Lung (tissue), 12 donors: ENCODE results near the gene MAGI2. TPM values are rescaled to one million over a fixed set of nuclear protein-coding genes. Genes with fewer than 3 reads are reported as not detected.
A peak's percentile ranks its signal among the peaks of the same experiment; 100 is the strongest.

Experiments used
- ATAC-seq: fragments of 200-7000 bp; cut with Tn5 transposase; one replicate; pipeline ENCODE4 v1.9.1; 2020; ENCODE audit warnings: moderate number of reproducible peaks; ENCODE audit not compliant: insufficient read depth, low FRiP score
- DNase-seq, 3 donors: peaks; one replicate each; pipeline ENCODE4 v3.0.0-alpha.2; 2013 to 2017
- H3K27ac ChIP-seq, 2 donors: one replicate each; pipeline ENCODE4 v1.5.1; 2013; ENCODE audit warnings: mild to moderate bottlenecking in 2 of 2, moderate library complexity in 2 of 2, control low read depth in 1 of 2, inconsistent platforms in 1 of 2, low read depth in 1 of 2, low read length in 1 of 2
- H3K27me3 ChIP-seq, 3 donors: one replicate each; pipeline ENCODE4 v1.5.1; 2013; ENCODE audit warnings: low read length in 2 of 3; ENCODE audit not compliant: control insufficient read depth in 3 of 3, insufficient read depth in 3 of 3
- H3K36me3 ChIP-seq, 4 donors: one replicate each; pipeline ENCODE4 v1.5.1; 2013; ENCODE audit warnings: low read length in 4 of 4, mild to moderate bottlenecking in 1 of 4, moderate library complexity in 1 of 4; ENCODE audit not compliant: control insufficient read depth in 4 of 4, insufficient read depth in 4 of 4
- H3K4me1 ChIP-seq, 5 donors: one replicate each; pipeline ENCODE4 v1.5.1; 2013; ENCODE audit warnings: low read length in 5 of 5, mild to moderate bottlenecking in 2 of 5, moderate library complexity in 1 of 5; ENCODE audit not compliant: control insufficient read depth in 5 of 5, insufficient read depth in 5 of 5
- H3K4me3 ChIP-seq: one replicate; pipeline ENCODE4 v1.5.1; 2013; ENCODE audit warnings: mild to moderate bottlenecking, control low read depth, moderate library complexity
- H3K9ac ChIP-seq, 2 donors: one replicate each; pipeline ENCODE4 v1.5.1; 2013; ENCODE audit warnings: low read length in 2 of 2, control low read depth in 1 of 2; ENCODE audit not compliant: insufficient read depth in 1 of 2
- H3K9me3 ChIP-seq, 4 donors: one replicate each; pipeline ENCODE4 v1.5.1; 2013; ENCODE audit warnings: low read length in 3 of 4, mild to moderate bottlenecking in 1 of 4, moderate library complexity in 1 of 4; ENCODE audit not compliant: control insufficient read depth in 4 of 4, insufficient read depth in 3 of 4
- WGBS, 2 donors: extraction: QIAGEN DNeasy Blood & Tissue Kit; methylation state at CpG; one replicate each; pipeline ENCODE4 v1.1.7; 2013; 5-methylcytosine and 5-hydroxymethylcytosine counted together
- polyA plus RNA-seq, 2 donors: library from polyadenylated mRNA; stranded (reverse); fragments of 200-250 nt; gene quantifications; one replicate each; pipeline ENCODE4 v1.2.1, GENCODE V29; 2013
- total RNA-seq, 2 donors: library from RNA; depleted of rRNA in 1 of 2; stranded (reverse); fragments of >200 nt in 1 of 2; gene quantifications; one replicate each; pipeline ENCODE4 v1.2.1, GENCODE V29; 2014 to 2021
- TF ChIP-seq, protein P1 (sequence below): IDR thresholded peaks from 2 replicates; pipeline ENCODE4 v1.5.1; 2012; ENCODE audit warnings: mild to moderate bottlenecking; ENCODE audit errors: control extremely low read depth, extremely low read depth
- donor health status: control.
- donor health status: control.
- donor health status: Bipolar disorder and iron deficiency.
- donor health status: healthy.
- donor health status: DM: yes; HTN: yes; CAD: no.

MAGI2 gene
- total and polyA plus RNA-seq, 4 donors = 0.94 to 18.0 (median 5.3) TPM

- Histone ChIP-seq H3K27ac (no peak overlapping the region), H3K4me1 (peaks cover 0 to 6% (median 0%) of the 10 kb centered on the region in 5 donors), H3K4me3 (no peak overlapping the region), H3K27me3 (no peaks in the 10 kb centered on the region), H3K9me3 (no peaks in the 10 kb centered on the region), H3K9ac (no peak overlapping the region), H3K36me3 (no peaks in the 10 kb centered on the region)
- ATAC-seq = peak; percentile 17
- WGBS, 2 donors = 84 to 88% methylated on average over 3 of the region's 3 CpGs
- DNase-seq = no peak
- TF ChIP-seq, protein P1, sequence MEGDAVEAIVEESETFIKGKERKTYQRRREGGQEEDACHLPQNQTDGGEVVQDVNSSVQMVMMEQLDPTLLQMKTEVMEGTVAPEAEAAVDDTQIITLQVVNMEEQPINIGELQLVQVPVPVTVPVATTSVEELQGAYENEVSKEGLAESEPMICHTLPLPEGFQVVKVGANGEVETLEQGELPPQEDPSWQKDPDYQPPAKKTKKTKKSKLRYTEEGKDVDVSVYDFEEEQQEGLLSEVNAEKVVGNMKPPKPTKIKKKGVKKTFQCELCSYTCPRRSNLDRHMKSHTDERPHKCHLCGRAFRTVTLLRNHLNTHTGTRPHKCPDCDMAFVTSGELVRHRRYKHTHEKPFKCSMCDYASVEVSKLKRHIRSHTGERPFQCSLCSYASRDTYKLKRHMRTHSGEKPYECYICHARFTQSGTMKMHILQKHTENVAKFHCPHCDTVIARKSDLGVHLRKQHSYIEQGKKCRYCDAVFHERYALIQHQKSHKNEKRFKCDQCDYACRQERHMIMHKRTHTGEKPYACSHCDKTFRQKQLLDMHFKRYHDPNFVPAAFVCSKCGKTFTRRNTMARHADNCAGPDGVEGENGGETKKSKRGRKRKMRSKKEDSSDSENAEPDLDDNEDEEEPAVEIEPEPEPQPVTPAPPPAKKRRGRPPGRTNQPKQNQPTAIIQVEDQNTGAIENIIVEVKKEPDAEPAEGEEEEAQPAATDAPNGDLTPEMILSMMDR = no peak
These were observed 1119.0 kb downstream of the MAGI2 start for GRCh38 chr7:78334426-78334825.

DNA sequence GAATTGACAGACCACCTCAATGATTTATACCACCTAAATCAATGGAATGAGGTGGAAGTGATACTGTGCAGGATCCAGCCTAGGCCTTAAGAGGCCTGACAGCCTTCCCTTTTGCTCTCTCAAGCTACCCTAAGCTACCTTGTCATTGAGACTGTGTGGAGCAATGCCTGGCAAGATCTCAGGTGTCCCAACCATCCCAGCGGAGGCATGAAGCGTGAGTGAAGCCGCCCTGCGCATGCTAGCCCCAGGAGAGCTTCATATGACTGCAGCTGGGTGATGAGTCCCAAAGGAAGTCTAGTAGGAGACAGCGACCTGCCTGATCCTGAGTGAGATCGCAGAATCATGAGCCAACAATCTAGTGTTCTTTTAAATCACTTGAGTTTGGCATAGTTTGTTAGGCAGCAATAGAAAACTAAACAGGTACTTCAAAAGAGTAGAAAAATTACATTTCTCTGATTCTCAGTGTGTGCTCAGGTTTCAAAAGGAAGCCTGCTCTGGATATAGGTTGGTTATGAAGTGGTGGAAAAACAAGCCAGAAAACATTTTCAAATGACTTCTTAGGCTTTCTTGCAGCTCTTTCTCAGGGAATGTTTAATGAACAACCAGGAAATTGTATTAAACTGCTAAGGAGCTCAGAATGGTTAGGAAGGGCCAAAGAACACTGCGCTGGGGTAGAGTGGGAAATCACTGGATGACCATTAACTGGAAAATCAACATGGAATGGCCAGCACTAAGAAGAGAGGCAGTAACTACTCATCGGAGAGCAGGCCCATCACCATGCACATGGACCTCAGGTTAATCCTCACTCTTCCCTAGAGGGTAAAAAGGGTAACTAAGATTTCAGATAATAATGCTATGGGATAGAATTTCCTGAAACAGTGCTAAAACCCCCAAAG, 1119.7 kb downstream of the MAGI2 start:
- Histone ChIP-seq H3K4me1 (peaks cover 0 to 6% (median 0%) of the 10 kb centered on the region in 5 donors), H3K9ac (no peak overlapping the region), H3K36me3 (no peaks in the 10 kb centered on the region), H3K4me3 (no peak overlapping the region), H3K9me3 (no peaks in the 10 kb centered on the region), H3K27me3 (no peaks in the 10 kb centered on the region), H3K27ac (no peak overlapping the region)
- peak in 2 of 3 donors; percentile 14 to 53 for DNase-seq
- no peak for ATAC-seq
- TF ChIP-seq, protein P1 = no peak
- 73 to 89% methylated on average over 8 of the region's 8 CpGs for WGBS, 2 donors

DNA sequence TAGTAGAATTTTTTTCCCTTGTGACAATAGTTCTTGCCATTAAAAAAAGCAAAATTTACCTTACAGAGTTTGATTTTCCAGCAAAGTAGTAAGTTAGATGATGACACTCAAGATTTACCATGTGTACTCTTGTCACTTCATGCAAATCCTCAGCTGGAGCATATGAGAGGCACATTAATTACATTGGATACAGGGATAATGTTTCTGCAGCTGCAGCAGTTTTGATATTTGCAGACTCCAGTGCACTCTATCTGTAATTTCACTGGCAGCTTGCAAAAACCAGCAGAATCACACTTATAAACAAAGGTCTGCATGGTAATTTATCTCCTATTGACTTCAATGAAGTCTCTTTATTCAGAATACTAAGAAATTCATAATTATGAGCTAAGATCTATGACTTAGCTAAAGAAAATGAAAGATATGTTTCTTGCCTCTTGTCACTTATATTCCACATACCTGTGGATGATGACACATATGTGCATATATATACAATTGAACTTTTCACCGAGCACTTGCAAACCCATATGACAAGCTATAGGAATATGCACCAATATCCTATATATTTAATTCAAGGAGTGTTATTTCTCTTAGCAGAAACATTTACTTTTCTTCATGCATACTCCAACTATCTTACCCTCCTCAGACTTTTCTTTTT, 1124.3 kb downstream of the MAGI2 start:
- Histone ChIP-seq H3K27ac (no peak overlapping the region), H3K9me3 (no peaks in the 10 kb centered on the region), H3K9ac (no peak overlapping the region), H3K4me1 (peaks cover 0 to 7% (median 0%) of the 10 kb centered on the region in 5 donors), H3K27me3 (no peaks in the 10 kb centered on the region), H3K36me3 (no peaks in the 10 kb centered on the region), H3K4me3 (no peak overlapping the region)
- DNase-seq (peak in 2 of 3 donors; percentile 9 to 29), ATAC-seq (no peak)
- TF ChIP-seq, protein P1 = no peak
- WGBS, 2 donors = 0 to 54% methylated on average over 1 of the region's 1 CpG
